ENCODE data around the gene ZFR.

DNA sequence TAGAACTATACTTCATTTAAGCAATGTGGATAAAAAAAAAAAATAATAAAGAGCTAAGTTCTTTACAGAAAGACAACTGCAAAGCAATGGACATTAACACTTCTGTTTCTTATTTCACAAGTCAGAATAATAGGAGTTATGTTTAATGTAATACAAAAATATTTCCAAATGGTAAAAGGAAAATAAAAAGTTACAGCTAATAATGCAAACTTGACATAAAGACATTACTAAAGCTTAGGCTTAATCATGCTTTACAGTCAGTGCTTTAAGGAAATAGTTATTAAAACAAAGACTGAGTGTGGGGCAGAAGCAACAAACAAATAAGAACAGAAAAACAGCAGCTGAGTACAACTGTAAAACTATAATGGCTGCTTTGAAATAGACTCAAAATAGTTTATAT is 56.7 kb downstream of the ZFR start:
- TF ChIP-seq CTCF (IDR thresholded peaks at IDR 0.05; ENCODE audit: low read depth, low read length, missing input control) (no peak), REST (IDR thresholded peaks at IDR 0.05) (no peak), EGR1 (IDR thresholded peaks at IDR 0.05; ENCODE audit: low read depth in 2 of 2) (no peak), ZBTB33 (IDR thresholded peaks at IDR 0.05) (no peak), MAX (IDR thresholded peaks at IDR 0.05) (no peak), YY1 (IDR thresholded peaks at IDR 0.05) (no peak), SP1 (IDR thresholded peaks at IDR 0.05) (no peak), RAD21 (IDR thresholded peaks at IDR 0.05) (no peak)
- TF ChIP-seq, protein P1, sequence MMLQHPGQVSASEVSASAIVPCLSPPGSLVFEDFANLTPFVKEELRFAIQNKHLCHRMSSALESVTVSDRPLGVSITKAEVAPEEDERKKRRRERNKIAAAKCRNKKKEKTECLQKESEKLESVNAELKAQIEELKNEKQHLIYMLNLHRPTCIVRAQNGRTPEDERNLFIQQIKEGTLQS (IDR thresholded peaks at IDR 0.05) = no peak
